Left forelimb (tissue), 1 donor: ENCODE data around the gene ZBTB38.

Experiments
- DNase-seq: peaks from one replicate; pipeline ENCODE4 v3.0.0-alpha.2; 2018; ENCODE audit warnings: low spot score

Gene ZBTB38

GRCh38 chr3:141338881-141339280 lies 29.4 kb upstream of the ZBTB38 start:
- DNase-seq: no peak

GRCh38 chr3:141341536-141341935 lies 26.8 kb upstream of the ZBTB38 start:
- DNase-seq: no peak

GRCh38 chr3:141342386-141342785 lies 25.9 kb upstream of the ZBTB38 start:
- no peak for DNase-seq

- DNase-seq: no peak
Measured at GRCh38 chr3:141343077-141343476, 25.2 kb upstream of the ZBTB38 start.

- no peak for DNase-seq
Measured at GRCh38 chr3:141343865-141344271, 24.4 kb upstream of the ZBTB38 start.

GRCh38 chr3:141345528-141345927 lies 22.8 kb upstream of the ZBTB38 start:
- no peak for DNase-seq

- DNase-seq: no peak
Measured at GRCh38 chr3:141346007-141346406, 22.3 kb upstream of the ZBTB38 start.

GRCh38 chr3:141346418-141346817 lies 21.9 kb upstream of the ZBTB38 start:
- no peak for DNase-seq

GRCh38 chr3:141346839-141347238 lies 21.5 kb upstream of the ZBTB38 start:
- no peak for DNase-seq

GRCh38 chr3:141348837-141349236 lies 19.5 kb upstream of the ZBTB38 start:
- no peak for DNase-seq

GRCh38 chr3:141349711-141350110 lies 18.6 kb upstream of the ZBTB38 start:
- no peak for DNase-seq

- no peak for DNase-seq
Measured at GRCh38 chr3:141350666-141351065, 17.6 kb upstream of the ZBTB38 start.

GRCh38 chr3:141352262-141352984 lies 15.9 kb upstream of the ZBTB38 start:
- no peak for DNase-seq

GRCh38 chr3:141353652-141354495 lies 14.4 kb upstream of the ZBTB38 start:
- DNase-seq: no peak

- no peak for DNase-seq
Measured at GRCh38 chr3:141354517-141354916, 13.8 kb upstream of the ZBTB38 start.

GRCh38 chr3:141355242-141355641 lies 13.1 kb upstream of the ZBTB38 start:
- DNase-seq: no peak

GRCh38 chr3:141356046-141356445 lies 12.3 kb upstream of the ZBTB38 start:
- DNase-seq: no peak

GRCh38 chr3:141360888-141361598 lies 7.3 kb upstream of the ZBTB38 start:
- no peak for DNase-seq

- no peak for DNase-seq
Measured at GRCh38 chr3:141362736-141363135, 5.6 kb upstream of the ZBTB38 start.

GRCh38 chr3:141365201-141365600 lies 3.1 kb upstream of the ZBTB38 start:
- DNase-seq: no peak

GRCh38 chr3:141366285-141367037 lies 1.8 kb upstream of the ZBTB38 start:
- no peak for DNase-seq
